ENCODE measurements around the gene NBEAL2. TPM values are rescaled to one million over a fixed set of nuclear protein-coding genes. Genes with fewer than 3 reads are reported as not detected.

NBEAL2 gene
- total RNA-seq, 1 experiment from 2014 or later: 15.7 TPM

DNA sequence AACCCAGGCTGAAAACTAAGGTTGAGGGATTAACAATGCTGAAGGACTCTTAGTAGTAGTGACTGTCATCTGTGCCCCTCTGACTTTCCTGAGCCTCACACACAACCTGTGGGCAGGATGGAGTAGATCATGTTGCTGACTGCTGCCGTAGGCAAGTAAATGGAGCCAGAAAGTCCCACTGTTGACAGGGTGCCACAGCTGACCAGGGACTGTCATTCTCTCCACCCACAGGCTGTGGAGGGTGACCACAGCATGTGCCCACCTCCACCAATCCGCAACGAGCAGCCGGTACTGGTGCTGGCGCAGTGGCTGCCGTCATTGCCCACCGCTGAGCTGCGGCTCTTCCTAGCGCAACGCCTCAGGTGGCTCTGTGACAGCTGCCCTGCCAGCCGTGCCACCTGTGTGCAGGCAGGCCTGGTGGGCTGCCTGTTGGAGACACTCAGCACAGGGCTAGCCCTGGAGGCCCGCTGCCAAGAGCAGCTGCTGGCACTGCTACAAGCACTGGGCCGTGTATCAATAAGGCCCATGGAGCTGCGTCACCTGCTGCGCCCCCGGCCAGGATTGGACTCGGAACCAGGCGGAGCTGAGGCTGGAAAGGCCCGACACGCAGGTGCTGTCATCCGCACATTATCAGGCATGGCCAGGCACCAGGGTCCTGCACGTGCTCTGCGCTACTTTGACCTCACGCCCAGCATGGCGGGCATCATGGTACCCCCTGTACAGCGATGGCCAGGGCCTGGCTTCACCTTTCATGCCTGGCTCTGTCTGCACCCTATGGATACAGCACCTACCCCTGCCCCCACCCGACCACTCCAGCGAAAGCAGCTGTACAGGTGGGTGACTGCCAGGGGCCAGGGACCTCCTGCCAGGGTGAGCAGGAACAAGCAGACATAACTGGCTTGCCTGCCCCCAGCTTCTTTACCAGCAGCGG lies 15.6 kb downstream of the NBEAL2 start:
- BruUV-seq (replicated peaks): no TSS peak
- POLR2A ChIA-PET (ENCODE audit: low non-redundant PET): no interaction called here
- Histone ChIP-seq H3K9me3 (ENCODE audit: low read depth, low read length, poor library complexity, severe bottlenecking) (no peaks in the 10 kb centered on the region), H3K4me3 (ENCODE audit: low read depth, low read length, poor library complexity, severe bottlenecking) (no peak overlapping the region), H3K27me3 (replicated peaks; ENCODE audit: insufficient read depth, low read depth, low read length, poor library complexity) (no peaks in the 10 kb centered on the region), H3K36me3 (ENCODE audit: insufficient read depth, low read length, poor library complexity, severe bottlenecking) (no peaks in the 10 kb centered on the region), H3K4me1 (ENCODE audit: insufficient read depth, low read length, poor library complexity, severe bottlenecking) (no peaks in the 10 kb centered on the region), H3K27ac (ENCODE audit: low read depth, low read length, poor library complexity, severe bottlenecking) (no peak overlapping the region)
- no peak for DNase-seq (ENCODE audit: low spot score)
- intact Hi-C loops (cut with micrococcal nuclease; ENCODE audit: unreplicated experiment): loop anchor here (10.0 kb wide), 1 partner anchor 70 kb away; no protein-coding TSS in a partner anchor
- CTCF ChIA-PET: no interaction called here
- no peak for TF ChIP-seq EZH2 (IDR thresholded peaks at IDR 0.05; ENCODE audit: borderline replicate concordance, low read depth, low read length, poor library complexity, severe bottlenecking)
- TF ChIP-seq, protein P1, sequence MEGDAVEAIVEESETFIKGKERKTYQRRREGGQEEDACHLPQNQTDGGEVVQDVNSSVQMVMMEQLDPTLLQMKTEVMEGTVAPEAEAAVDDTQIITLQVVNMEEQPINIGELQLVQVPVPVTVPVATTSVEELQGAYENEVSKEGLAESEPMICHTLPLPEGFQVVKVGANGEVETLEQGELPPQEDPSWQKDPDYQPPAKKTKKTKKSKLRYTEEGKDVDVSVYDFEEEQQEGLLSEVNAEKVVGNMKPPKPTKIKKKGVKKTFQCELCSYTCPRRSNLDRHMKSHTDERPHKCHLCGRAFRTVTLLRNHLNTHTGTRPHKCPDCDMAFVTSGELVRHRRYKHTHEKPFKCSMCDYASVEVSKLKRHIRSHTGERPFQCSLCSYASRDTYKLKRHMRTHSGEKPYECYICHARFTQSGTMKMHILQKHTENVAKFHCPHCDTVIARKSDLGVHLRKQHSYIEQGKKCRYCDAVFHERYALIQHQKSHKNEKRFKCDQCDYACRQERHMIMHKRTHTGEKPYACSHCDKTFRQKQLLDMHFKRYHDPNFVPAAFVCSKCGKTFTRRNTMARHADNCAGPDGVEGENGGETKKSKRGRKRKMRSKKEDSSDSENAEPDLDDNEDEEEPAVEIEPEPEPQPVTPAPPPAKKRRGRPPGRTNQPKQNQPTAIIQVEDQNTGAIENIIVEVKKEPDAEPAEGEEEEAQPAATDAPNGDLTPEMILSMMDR (conservative IDR thresholded peaks at IDR 0.05; ENCODE audit: low read depth, low read length): no peak

DNA sequence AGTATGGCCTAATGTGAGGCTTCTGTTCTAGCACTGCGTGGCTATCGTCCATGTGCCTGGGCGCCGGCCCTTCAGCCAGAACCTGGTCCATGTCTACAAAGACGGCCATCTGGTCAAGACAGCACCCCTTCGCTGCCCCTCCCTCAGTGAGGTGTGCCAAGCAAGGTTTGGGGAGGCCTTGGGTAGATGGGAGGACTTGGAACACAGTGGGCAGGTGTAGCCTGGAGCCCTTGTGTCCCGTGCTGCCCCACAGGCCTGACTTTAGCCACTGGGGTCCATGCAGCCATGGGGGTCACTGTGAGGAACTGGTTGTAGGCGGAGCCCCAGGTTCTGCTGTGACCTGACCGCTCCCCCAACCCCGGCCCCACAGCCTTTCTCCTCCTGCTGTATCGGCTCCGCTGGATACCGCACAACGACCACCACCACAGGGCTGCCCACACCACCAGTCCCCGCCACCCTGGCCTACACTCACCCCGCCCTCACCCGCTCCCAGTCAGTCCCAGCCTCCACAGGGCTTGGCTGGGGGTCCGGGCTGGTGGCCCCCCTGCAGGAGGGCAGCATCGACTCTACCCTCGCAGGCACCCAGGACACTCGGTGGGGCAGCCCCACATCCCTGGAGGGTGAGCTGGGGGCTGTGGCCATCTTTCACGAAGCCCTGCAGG lies 16.6 kb downstream of the NBEAL2 start:
- TF ChIP-seq, protein P1 (conservative IDR thresholded peaks at IDR 0.05; ENCODE audit: low read depth, low read length): no peak
- TF ChIP-seq EZH2 (IDR thresholded peaks at IDR 0.05; ENCODE audit: borderline replicate concordance, low read depth, low read length, poor library complexity, severe bottlenecking): no peak
- H3K27me3 ChIP-seq (replicated peaks; ENCODE audit: insufficient read depth, low read depth, low read length, poor library complexity): no peaks in the 10 kb centered on the region
- H3K9me3 ChIP-seq (ENCODE audit: low read depth, low read length, poor library complexity, severe bottlenecking): no peaks in the 10 kb centered on the region
- POLR2A ChIA-PET (ENCODE audit: low non-redundant PET): interaction anchor here (0.6 kb wide), 1 partner anchor 1666 kb away, joined by 3 read pairs; no protein-coding TSS in a partner anchor
- H3K4me1 ChIP-seq (ENCODE audit: insufficient read depth, low read length, poor library complexity, severe bottlenecking): no peaks in the 10 kb centered on the region
- H3K36me3 ChIP-seq (ENCODE audit: insufficient read depth, low read length, poor library complexity, severe bottlenecking): no peaks in the 10 kb centered on the region
- no peak overlapping the region for H3K4me3 ChIP-seq (ENCODE audit: low read depth, low read length, poor library complexity, severe bottlenecking)
- DNase-seq (ENCODE audit: low spot score): no peak
- BruUV-seq (replicated peaks): no TSS peak
- CTCF ChIA-PET: no interaction called here
- intact Hi-C loops (cut with micrococcal nuclease; ENCODE audit: unreplicated experiment): loop anchor here (10.0 kb wide), 1 partner anchor 71 kb away; no protein-coding TSS in a partner anchor
- no peak overlapping the region for H3K27ac ChIP-seq (ENCODE audit: low read depth, low read length, poor library complexity, severe bottlenecking)

DNA sequence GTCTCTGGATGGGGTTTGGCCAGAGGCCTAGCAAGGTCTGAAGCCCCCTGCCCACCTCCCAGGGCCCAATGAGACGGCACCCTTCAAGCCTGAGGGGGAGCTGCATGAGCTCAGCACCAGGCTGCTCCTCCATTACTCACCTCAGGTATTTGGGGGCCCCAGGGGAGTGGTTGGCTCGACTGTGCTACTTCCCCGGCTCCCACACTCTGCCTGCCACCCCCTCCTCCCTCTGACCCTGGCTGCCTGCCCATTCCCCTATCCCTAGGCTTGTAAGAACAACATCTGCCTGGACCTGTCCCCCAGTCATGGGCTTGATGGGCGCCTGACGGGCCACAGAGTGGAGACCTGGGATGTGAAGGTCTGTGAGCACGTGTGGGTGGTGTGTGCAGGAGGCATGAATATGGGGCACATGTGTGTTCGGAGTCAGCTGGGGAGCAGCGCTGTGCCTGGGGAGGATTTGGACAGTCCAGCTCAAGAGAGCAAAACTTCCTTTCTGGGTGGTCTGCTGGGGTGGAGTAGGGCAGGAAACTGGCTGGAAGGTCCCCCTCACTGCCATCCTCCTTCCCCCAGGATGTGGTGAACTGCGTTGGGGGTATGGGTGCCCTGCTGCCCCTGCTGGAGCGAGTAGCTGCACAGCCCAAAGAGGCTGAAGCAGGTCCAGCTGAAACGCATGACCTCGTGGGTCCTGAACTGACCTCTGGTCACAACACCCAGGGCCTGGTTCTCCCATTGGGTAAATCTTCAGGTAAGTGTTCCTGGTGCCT lies 17.4 kb downstream of the NBEAL2 start:
- ChIA-PET CTCF (no interaction called here), POLR2A (ENCODE audit: low non-redundant PET) (interaction anchor here (0.6 kb wide), 1 partner anchor 1665 kb away, joined by 3 read pairs; no protein-coding TSS in a partner anchor)
- Histone ChIP-seq H3K27me3 (replicated peaks; ENCODE audit: insufficient read depth, low read depth, low read length, poor library complexity) (no peaks in the 10 kb centered on the region), H3K4me1 (ENCODE audit: insufficient read depth, low read length, poor library complexity, severe bottlenecking) (no peaks in the 10 kb centered on the region), H3K36me3 (ENCODE audit: insufficient read depth, low read length, poor library complexity, severe bottlenecking) (no peaks in the 10 kb centered on the region), H3K9me3 (ENCODE audit: low read depth, low read length, poor library complexity, severe bottlenecking) (no peaks in the 10 kb centered on the region), H3K27ac (ENCODE audit: low read depth, low read length, poor library complexity, severe bottlenecking) (no peak overlapping the region), H3K4me3 (ENCODE audit: low read depth, low read length, poor library complexity, severe bottlenecking) (no peak overlapping the region)
- intact Hi-C loops (cut with micrococcal nuclease; ENCODE audit: unreplicated experiment): loop anchor here (10.0 kb wide), 1 partner anchor 72 kb away; no protein-coding TSS in a partner anchor
- DNase-seq (ENCODE audit: low spot score): no peak
- no TSS peak for BruUV-seq (replicated peaks)
- TF ChIP-seq EZH2 (IDR thresholded peaks at IDR 0.05; ENCODE audit: borderline replicate concordance, low read depth, low read length, poor library complexity, severe bottlenecking): no peak
- TF ChIP-seq, protein P1 (conservative IDR thresholded peaks at IDR 0.05; ENCODE audit: low read depth, low read length): no peak

Data from A673 (cell line).